HG02610 (cell line): ENCODE results near the gene PFKP.
A peak's percentile ranks its signal among the peaks of the same experiment; 100 is the strongest.
"Not testable (repeated sequence)": the region's sequence is repeated elsewhere in the genome, so short reads cannot be mapped to it uniquely, and the experiment has no call there.

Experiments used
- ATAC-seq: cut with Tn5 transposase; IDR thresholded peaks from one replicate; pipeline ENCODE4 v1.9.1; 2021; ENCODE audit warnings: mild to moderate bottlenecking, moderate library complexity; ENCODE audit not compliant: unreplicated experiment

PFKP gene

GRCh38 chr10:3046981-3047547 lies 20.3 kb upstream of the PFKP start:
- no peak for ATAC-seq

- no peak for ATAC-seq
Observed at GRCh38 chr10:3047596-3047995, 19.8 kb upstream of the PFKP start.

DNA sequence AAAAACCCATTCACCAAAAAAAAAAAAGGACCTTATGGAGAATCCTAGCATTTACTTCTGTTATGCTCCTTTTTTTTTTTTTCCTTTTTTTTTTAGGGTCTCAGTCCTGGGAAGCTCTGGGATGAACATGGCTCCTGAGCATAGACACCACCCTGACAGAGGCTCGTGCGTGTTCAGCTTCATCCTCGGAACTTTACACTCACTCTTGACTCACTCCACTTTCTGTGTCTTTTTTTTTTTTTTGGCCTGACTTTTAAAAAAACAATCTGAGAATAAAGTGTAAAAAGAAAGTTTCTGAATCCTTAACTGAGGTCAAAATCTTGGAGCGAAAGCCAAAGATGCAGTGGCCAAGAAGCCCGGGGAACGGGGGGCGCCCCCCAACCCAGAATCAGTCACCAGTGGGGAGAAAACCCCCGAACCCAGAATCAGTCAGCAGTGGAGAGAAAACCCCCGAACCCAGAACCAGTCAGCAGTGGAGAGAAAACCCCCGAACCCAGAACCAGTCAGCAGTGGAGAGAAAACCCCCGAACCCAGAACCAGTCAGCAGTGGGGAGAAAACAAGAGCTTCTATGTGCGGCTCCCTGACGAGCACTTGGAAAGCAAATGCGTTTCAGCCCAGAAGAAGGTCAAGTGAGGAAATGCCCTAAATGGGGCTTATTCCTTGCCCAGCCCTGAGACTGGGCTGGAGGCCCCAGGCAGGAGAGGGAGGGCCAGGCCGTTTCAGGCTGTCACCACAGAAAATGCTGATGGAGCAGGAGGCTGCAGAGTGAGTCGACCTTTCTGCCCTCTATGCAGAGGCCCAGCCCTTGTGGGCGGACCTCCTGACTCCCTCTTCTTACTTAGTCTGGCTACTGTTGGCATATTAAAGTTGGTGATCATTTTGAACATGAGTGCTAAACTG lies 19.0 kb upstream of the PFKP start:
- ATAC-seq, result no peak

DNA sequence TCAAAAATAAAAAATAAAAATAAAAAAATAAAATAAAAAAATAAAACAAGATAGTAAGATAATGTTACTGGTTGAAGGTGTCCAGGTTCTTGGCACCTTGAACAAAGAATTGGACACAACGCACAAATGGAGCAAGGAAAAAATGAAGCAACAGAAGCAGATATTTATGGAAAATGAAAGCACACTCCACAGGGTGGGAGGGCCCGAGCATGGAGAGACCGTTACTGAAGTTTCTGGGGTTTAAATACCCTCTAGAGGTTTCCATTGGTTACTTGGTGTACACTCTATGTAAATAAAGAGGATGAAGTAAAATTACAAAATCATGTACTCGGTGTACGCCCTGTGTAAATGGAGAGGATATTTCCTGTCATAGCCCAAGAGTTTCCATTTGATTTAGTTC lies 15.7 kb upstream of the PFKP start:
- no peak for ATAC-seq

DNA sequence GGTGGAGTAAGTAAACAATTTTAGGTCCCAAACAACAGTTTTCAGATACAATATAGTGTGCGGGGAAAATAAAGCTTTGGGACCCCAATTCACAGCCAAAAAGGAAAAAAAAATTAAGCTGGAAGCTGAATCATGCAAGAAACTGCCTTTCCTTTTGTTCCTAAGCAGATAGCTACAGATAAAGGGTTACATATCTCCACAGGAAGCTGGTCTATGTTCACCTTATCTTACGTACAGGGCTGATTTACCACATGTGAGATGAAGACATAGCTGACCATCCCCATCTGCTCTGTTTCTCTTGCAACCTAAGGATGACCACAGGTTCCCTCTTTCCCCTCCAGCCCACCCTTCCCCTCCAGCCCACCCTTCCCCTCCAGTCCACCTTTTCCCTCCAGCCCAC lies 14.2 kb upstream of the PFKP start:
- no peak for ATAC-seq

GRCh38 chr10:3054183-3054850 lies 13.0 kb upstream of the PFKP start:
- no peak for ATAC-seq

DNA sequence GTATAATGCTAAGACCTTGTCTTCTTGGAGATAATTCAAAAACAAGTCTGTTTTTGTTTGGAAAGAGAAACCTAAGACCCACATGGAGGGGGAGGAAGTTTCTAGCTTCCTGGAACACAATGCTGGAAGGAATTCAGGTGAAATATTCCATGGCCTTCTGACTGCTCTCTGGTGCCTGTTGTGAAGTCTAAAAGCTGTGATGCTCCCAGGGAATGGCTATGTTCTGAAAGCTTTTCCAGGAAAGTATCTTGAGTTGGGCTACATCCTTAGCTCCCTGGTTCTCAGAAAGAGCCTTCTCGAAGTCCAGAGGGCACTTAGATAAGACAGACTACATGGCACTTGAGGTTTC lies 12.5 kb upstream of the PFKP start:
- ATAC-seq, result no peak

- no peak for ATAC-seq
Observed at GRCh38 chr10:3056280-3057037, 10.9 kb upstream of the PFKP start.

DNA sequence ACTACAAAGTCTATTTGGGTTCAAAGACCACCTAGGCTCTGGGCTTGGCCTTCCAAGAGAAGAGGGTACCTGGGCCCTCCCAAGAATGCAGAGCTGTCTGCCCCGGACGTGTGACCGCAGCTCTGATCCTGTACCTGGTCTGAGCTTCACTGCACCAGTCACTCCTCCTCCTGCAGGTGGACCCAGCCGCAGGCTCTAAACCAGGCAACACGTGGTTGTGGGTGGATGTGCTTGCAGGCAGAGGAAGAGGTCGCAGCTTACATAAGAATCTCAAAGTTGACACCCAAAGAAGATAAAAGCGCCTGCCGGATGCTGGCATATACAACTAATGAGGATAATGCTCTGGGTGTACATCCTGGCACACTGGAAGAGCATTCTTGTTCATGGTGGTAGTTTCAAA lies 9.4 kb upstream of the PFKP start:
- ATAC-seq, result no peak

DNA sequence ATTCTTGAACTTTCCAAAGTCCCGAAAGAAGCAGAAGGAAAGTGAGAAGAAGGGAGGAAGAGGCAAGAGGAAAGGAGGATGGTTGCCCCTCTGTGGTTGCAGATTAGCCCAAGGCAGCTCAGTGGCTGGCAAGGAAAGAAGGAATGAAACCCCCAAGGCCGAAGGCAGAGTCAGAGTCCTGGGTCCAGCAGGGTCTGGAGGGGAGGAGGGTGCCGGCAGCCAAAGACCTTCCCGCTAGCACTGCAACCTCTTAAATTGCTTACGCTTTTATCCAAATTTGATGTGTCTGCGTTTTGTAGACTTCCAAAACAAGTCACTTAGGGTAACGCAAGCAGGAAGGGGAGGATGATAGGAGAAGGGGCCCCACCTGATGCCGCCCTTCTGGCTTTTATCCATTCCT lies 7.4 kb upstream of the PFKP start:
- no peak for ATAC-seq

GRCh38 chr10:3060481-3060889 lies 6.9 kb upstream of the PFKP start:
- no peak for ATAC-seq

- ATAC-seq, result not testable (repeated sequence)
Observed at GRCh38 chr10:3061323-3061898, 5.9 kb upstream of the PFKP start.

GRCh38 chr10:3062502-3063186 lies 4.7 kb upstream of the PFKP start:
- no peak for ATAC-seq

- no peak for ATAC-seq
Observed at GRCh38 chr10:3064423-3064822, 2.9 kb upstream of the PFKP start.

- no peak for ATAC-seq
Observed at GRCh38 chr10:3065622-3066021, 1.7 kb upstream of the PFKP start.

DNA sequence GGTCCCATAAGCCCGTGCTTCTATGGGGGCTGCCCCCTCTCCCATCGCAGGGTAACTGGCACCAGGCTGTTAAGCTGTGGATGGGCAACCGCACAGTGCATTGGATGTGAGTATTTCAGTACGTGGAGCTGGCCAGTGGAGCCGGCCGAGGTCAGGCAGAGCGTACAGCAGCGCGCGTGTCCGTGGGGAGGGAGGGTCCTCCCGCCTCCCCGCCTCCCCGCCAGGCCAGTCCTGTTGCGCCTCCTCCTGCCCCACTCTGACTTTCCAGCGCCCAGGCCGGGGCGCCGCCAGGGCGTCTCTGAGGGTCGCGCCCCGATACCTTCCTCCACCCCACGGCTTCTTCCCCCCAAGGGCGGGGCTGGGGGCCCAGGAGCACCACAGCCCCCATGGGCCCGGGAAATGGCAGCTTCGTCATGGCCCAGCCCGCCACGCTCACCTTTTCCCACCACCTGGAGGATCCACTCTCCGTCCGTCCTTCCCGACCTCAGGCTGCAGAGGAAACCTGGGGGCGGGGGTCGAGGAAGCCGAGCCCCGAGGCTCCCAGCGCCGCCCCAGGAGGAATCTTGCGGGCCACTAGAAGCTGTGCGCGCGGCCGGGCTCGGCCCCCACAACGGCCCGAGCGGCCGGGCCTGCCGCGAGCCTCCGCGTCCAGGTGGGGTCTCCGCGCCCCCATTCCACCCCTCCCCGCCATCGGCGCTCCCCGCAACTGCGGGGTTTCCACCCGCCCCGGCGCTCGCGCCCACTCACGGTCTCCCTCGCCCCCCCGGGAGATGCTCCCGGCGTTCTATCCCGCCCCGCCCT lies 831 bp upstream of the PFKP start:
- ATAC-seq, result no peak

- peak; percentile 1 for ATAC-seq
Observed at GRCh38 chr10:3067859-3068179, 471 bp downstream of the PFKP start.

DNA sequence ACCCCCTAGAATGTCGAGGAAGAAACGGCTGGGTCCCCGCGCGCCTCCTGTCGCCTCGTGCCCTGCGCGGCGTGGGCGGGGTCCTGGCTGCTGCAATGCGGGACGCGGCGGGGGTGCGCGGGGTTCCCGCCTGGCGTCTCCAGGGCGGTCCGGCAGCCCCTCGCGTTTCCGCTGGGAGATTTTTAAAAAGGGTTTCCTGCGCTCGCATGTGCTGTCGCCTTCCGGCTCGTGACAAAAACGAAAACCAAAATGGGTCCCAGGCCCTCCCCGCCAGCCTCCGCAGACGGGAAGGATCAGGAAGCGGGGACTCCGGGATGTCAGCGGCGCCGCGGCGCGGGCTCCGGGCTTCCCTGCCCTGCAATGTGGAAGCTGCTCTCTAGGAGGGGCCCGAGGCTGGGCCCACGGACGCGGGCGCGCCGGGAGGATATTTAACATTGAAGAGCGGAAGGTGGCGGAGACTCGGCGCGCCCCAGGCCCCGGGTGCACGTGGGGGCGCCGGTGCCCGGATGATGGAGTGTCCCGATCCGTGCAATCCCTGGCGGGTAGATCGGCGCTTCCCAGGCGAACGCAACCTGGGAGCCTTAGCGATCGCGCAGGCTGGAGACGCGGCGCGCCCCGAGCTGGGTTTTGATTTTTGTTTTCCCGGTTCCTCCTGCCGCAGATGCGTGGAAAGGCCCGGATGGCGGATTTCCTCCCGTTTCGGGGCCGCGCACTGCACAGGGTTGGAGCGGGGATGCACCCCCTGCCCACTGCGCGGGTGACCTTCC lies 1.0 kb downstream of the PFKP start:
- peak; percentile 39 for ATAC-seq
